Panc1 (cell line): ENCODE results near the gene JOSD2. TPM values are rescaled to one million over a fixed set of nuclear protein-coding genes. Genes with fewer than 3 reads are reported as not detected.
"Not testable (repeated sequence)": the region's sequence is repeated elsewhere in the genome, so short reads cannot be mapped to it uniquely, and the experiment has no call there.

Experiments
- ATAC-seq: fragments of 200-7000 bp; cut with Tn5 transposase; 2 replicates; pipeline ENCODE4 v1.9.1; 2020; ENCODE audit warnings: mild to moderate bottlenecking, moderate library complexity
- BruUV-seq: library from RNA; stranded (reverse); fragments of 400-500 nt; replicated peaks from 2 replicates; lab custom pipeline; 2021; lab: Mats Ljungman, UMichigan
- CTCF ChIA-PET: fragments of 300-600 bp; sonication (Branson Sonifier 250); formaldehyde crosslinking; loops from one replicate; lab custom pipeline; 2022; ENCODE audit warnings: antibody characterized with exemption; lab: Charles Lee
- POLR2A ChIA-PET: fragments of 300-600 bp; sonication (Branson Sonifier 250); formaldehyde crosslinking; loops from one replicate; lab custom pipeline; 2022; ENCODE audit warnings: antibody characterized with exemption; lab: Charles Lee
- DNase-seq: peaks from one replicate; pipeline ENCODE4 v3.0.0-alpha.2; 2010; ENCODE audit warnings: low read depth, low spot score
- H3K27ac ChIP-seq: 2 replicates; pipeline ENCODE4 v1.5.1; 2011; ENCODE audit warnings: mild to moderate bottlenecking, low read length, inconsistent platforms
- H3K27me3 ChIP-seq: fragments of 200-500 bp; sonication (Bioruptor generic); 2 replicates; pipeline ENCODE4 v1.6.0; 2014; ENCODE audit warnings: low read length, inconsistent platforms; ENCODE audit not compliant: control insufficient read depth, insufficient read depth
- H3K36me3 ChIP-seq: fragments of 200-500 bp; sonication (Bioruptor generic); 2 replicates; pipeline ENCODE4 v1.5.1; 2014; ENCODE audit warnings: inconsistent platforms, mild to moderate bottlenecking, low read length, moderate library complexity; ENCODE audit not compliant: control insufficient read depth, insufficient read depth
- H3K4me1 ChIP-seq: 2 replicates; pipeline ENCODE4 v1.5.1; 2011; ENCODE audit warnings: inconsistent platforms, mild to moderate bottlenecking, low read length, moderate library complexity; ENCODE audit not compliant: control insufficient read depth, insufficient read depth
- H3K4me3 ChIP-seq, 2 experiments: 2 replicates each; pipeline ENCODE4 v1.5.1; 2011 to 2012; ENCODE audit warnings: low read depth in 2 of 2, low read length in 2 of 2, mild to moderate bottlenecking in 2 of 2, inconsistent platforms in 1 of 2, moderate library complexity in 1 of 2
- H3K9me3 ChIP-seq: fragments of 200-500 bp; sonication (Bioruptor generic); 2 replicates; pipeline ENCODE4 v1.5.1; 2014; ENCODE audit warnings: low read depth, mild to moderate bottlenecking, inconsistent platforms, low read length, moderate library complexity; ENCODE audit not compliant: control insufficient read depth, insufficient read depth
- CTCF ChIP-seq: fragments of 450-650 bp; IDR thresholded peaks from 2 replicates; pipeline ENCODE4 v1.5.1; 2017; ENCODE audit warnings: mild to moderate bottlenecking
- POLR2AphosphoS5 ChIP-seq: IDR thresholded peaks from 2 replicates; pipeline ENCODE4 v1.6.1; 2012; ENCODE audit warnings: mild to moderate bottlenecking, low read depth, low read length, moderate library complexity
- REST ChIP-seq, 2 experiments: IDR thresholded peaks; 2 replicates each; pipeline ENCODE4 v1.6.1; 2011 to 2012; ENCODE audit warnings: low read depth in 2 of 2, control low read depth in 1 of 2, low read length in 1 of 2, mild to moderate bottlenecking in 1 of 2, moderate library complexity in 1 of 2; ENCODE audit not compliant: insufficient read depth in 1 of 2
- SIN3A ChIP-seq: IDR thresholded peaks from 2 replicates; pipeline ENCODE4 v1.6.1; 2012; ENCODE audit warnings: low read depth, mild to moderate bottlenecking, low read length, moderate library complexity, borderline replicate concordance; ENCODE audit not compliant: insufficient read depth
- TCF7L2 ChIP-seq: IDR thresholded peaks from 2 replicates; pipeline ENCODE4 v1.6.1; 2011; ENCODE audit warnings: mild to moderate bottlenecking, low read depth, low read length, inconsistent platforms
- in situ Hi-C: cut with HindIII; loops from 2 replicates; pipeline ENCODE4 v1.10.0; 2016; ENCODE audit warnings: low sequenced_read_pairs, low pct_unique_long_range_greater_than_20kb
- intact Hi-C: fragments of 100-400 bp; cut with micrococcal nuclease; formaldehyde crosslinking; loops from one replicate; pipeline ENCODE4 v1.10.0; 2022; ENCODE audit not compliant: unreplicated experiment
- total RNA-seq: library from RNA; stranded (reverse); gene quantifications from one replicate; pipeline ENCODE4 v1.2.1, GENCODE V29; 2021; ENCODE audit not compliant: unreplicated experiment

The JOSD2 gene
- total RNA-seq, 1 experiment from 2014 or later, result 51.8 TPM

GRCh38 chr19:50528052-50528451 is 17.1 kb upstream of the JOSD2 start:
- CTCF ChIA-PET, H3K9me3 ChIP-seq, in situ Hi-C loops, DNase-seq, BruUV-seq, H3K4me3 ChIP-seq, ATAC-seq, H3K27me3 ChIP-seq, intact Hi-C loops, H3K36me3 ChIP-seq, H3K27ac ChIP-seq, H3K4me1 ChIP-seq: not testable (repeated sequence)
- POLR2A ChIA-PET, result interaction anchor here (0.6 kb wide), 1 partner anchor 322 kb away, joined by 5 read pairs; no protein-coding TSS in a partner anchor

- intact Hi-C loops, result no loop called here
- CTCF ChIA-PET, result no interaction called here
These were observed 11.9 kb upstream of the JOSD2 start for GRCh38 chr19:50522881-50523280.

More at GRCh38 chr19:50522881-50523280, 11.9 kb upstream of the JOSD2 start:
- in situ Hi-C loops, result no loop called here
- POLR2A ChIA-PET, result no interaction called here
- Histone ChIP-seq H3K4me3 (no peak overlapping the region), H3K4me1 (no peaks in the 10 kb centered on the region), H3K9me3 (no peaks in the 10 kb centered on the region), H3K36me3 (no peaks in the 10 kb centered on the region), H3K27ac (no peak overlapping the region), H3K27me3 (no peaks in the 10 kb centered on the region)
- no TSS peak for BruUV-seq
- TF ChIP-seq POLR2AphosphoS5 (no peak), REST (IDR thresholded peaks at IDR 0.05; ENCODE audit: insufficient read depth in 1 of 2, low read depth in 2 of 2, low read length in 1 of 2) (no peak), SIN3A (no peak), CTCF (no peak), TCF7L2 (no peak)
- DNase-seq (no peak), ATAC-seq (no peak)
